GM19468 (cell line): ENCODE data around the gene EHD4.

Experiments used
- ATAC-seq: cut with Tn5 transposase; IDR thresholded peaks from one replicate; pipeline ENCODE4 v1.9.1; 2021; ENCODE audit warnings: mild to moderate bottlenecking, moderate library complexity, moderate number of reproducible peaks; ENCODE audit not compliant: unreplicated experiment; ENCODE audit errors: extremely low read depth

Gene EHD4

GRCh38 chr15:41903782-41904181, 68.6 kb downstream of the EHD4 start:
- no peak for ATAC-seq

DNA sequence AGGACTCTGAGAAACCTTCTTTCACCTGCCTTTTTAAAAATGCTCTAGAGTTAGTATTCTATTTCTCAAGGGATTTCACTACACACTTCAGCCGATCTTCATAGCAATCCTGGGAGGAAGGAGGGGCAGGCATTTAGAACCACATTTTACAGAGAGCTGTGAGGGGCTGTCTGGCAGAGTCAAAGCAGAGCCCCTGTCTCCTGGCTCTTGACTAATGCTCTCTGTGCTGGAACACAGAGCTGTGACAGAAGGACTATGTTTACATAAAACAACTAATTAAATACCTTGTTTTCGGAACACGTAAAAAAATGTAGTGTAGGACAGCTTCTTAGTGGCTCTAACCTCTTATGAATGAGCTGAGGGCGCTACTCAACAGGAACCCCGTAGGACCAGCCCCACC, 70.9 kb downstream of the EHD4 start:
- ATAC-seq = no peak

GRCh38 chr15:41900526-41901380, 71.6 kb downstream of the EHD4 start:
- ATAC-seq = no peak

GRCh38 chr15:41899854-41900442, 72.4 kb downstream of the EHD4 start:
- ATAC-seq = no peak

GRCh38 chr15:41897363-41897799, 75.0 kb downstream of the EHD4 start:
- no peak for ATAC-seq

GRCh38 chr15:41896566-41896965, 75.8 kb downstream of the EHD4 start:
- ATAC-seq = no peak

- ATAC-seq = no peak
Observed at GRCh38 chr15:41895957-41896356, 76.4 kb downstream of the EHD4 start.

DNA sequence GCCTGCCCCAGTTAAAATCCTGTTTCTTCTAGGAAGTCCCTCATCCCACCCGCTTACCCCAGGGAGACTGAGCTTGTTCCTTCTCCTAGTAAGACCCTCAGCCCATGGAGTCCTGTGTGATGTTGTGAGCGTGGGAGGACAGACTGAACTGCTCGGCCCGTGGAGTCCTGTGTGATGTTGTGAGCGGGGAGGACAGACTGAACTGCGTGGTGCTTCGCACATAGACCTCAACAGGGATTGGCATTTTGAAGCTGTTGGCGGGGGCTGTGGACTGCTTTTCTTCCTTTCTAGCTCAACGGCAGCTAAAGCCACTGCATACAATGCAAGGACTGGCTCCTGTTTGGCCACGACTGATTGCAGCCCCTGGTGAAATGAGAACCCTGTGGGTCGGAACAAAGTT, 76.9 kb downstream of the EHD4 start:
- ATAC-seq = no peak

DNA sequence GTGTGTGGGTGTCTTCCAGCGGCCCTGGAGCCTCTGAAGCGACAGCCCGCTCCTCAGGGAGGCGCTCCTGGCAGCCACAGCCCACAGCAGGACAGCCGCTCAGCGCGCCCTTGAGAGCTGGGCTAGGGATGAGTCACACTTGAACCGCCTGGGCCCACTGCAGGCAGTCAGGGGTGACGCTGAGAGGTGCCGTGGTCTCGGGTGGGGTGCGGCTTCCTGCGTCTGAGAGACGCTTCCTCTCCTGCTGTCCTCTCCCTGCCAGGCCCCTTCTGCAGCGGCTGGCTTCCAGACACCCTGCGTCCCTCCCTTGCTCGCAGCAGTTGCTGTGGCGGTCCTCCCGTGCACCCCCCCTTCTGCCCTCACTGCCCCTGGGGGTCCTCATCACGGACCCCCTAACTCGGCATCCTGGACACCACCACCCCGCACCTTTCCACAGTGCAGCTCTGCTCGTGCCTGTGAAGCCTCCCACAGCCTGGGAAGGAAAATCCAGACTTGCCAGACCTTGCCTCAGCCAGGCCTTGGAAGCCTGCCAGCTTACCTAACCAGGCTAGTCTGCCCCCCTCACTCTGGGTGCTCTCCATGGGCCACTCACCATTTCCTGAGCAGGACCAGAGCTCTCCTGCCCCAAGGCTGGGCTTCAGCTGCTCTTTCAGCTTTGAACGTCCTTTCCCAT, 77.4 kb downstream of the EHD4 start:
- peak; percentile 64 for ATAC-seq

GRCh38 chr15:41894251-41894790, 78.0 kb downstream of the EHD4 start:
- ATAC-seq = no peak

- no peak for ATAC-seq
Observed at GRCh38 chr15:41893422-41894250, 78.7 kb downstream of the EHD4 start, which contains the start of gene SPTBN5. Gene SPTBN5, minus strand, starts transcription at chr15:41894053. Its CDS starts 556 bp downstream, at chr15:41893497.

DNA sequence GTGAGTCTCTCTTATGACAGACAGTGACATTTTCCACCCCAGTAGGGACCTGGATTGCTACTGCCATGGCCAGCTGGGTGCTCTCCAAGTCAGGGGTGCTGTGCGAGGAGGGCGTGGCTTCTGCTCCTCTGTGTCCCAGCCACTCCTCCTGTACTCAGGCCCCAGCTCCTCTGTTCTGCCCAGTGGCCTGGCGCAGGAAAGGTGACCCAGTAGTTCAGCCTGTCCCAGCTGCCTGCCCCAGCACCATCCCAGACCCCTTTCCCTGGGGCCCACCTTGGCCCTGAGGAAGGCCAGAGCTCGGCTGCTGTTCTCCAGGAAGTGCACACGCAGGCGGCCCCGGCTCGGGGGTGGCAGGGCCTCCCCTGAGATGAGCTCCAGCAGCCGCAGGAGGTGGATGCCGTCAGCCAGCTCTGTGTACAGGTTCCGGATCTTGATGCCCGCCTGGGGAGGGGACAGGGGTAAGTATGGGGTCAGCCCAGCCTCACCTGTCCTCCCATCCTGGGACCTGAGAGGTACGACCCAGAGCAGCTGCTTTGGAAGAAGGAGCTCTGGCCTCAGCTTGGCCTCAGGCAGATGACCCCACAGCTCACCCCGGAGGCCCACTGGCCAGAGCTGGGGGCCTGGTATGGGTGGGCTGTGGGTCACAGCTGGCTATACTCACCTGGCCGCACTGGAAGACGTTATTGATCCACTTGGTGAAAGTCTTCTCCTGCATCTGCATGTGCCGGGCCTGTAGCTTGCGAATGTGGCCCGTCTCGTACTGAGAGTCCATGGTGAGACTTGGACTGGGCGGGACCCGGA, 79.5 kb downstream of the EHD4 start:
- no peak for ATAC-seq

DNA sequence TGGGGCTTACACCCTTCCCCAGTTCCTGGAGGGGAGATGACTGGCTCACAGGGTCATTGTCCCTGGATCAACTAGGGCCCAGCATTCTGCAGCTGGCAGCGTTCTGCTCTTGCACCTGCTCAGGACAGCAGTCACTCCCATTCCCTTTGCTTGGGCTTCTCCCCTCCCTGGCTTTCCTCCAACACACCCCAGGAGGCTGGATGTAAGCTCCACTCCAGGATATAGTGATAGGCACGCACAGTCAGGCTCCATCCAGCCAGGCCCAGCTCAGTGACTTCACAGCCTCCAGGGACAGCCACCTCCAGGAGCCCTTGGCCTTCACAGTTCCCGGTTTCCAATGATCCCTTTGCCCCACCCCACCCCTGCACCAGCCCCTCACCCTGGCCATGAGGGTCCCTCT, 80.4 kb downstream of the EHD4 start:
- no peak for ATAC-seq

DNA sequence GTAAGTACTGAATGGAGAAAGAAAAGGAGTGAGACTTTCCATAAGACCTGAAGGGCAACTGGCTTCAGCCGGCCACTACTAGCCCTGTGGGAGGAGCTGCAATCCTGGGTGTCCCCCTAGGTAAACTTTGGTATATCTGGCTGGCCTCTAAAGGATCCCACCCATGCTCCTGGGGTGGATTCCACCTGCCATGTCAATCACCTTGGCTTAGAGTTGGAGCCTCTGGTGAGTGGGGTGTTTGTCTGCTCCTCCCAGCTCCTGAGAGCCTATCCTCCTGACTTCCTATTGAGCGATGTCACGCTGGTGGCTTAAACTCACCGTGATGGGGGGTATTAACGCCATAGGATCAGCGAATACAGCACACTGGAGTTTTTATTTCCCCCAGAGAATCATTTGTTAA, 81.1 kb downstream of the EHD4 start:
- ATAC-seq = no peak

DNA sequence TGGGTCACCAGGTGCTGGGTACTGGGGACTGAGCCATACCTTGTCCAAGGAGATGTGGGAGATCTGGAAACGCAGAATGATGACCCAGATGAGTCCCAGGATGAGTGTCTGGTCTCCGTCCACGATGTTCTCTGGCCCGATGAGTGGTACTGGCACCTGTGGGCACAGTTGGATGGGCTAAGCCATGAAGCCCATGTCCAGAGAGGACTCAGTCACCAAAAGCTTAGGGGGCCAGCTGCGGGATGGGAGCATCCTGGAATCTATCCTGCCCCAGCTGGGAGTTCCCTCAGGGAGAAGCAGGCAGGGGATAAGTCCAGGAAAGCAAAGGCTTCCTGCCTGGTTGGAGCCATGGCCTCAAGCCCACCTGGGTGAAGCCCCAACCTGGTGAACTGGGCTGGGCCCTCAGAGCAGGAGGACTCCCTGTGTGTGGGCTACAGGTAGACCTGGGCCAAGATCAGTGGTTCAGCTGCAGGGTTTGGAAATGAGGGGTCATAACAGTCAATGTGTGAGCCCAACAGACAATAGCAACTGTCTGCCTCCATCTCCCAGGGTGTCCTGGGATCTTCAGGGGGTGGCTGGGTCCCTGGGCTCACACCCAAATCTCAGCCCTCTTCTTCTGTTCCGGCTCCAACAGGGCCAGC, 82.2 kb downstream of the EHD4 start:
- ATAC-seq = no peak

- ATAC-seq = no peak
Observed at GRCh38 chr15:41888662-41889253, 83.6 kb downstream of the EHD4 start.

DNA sequence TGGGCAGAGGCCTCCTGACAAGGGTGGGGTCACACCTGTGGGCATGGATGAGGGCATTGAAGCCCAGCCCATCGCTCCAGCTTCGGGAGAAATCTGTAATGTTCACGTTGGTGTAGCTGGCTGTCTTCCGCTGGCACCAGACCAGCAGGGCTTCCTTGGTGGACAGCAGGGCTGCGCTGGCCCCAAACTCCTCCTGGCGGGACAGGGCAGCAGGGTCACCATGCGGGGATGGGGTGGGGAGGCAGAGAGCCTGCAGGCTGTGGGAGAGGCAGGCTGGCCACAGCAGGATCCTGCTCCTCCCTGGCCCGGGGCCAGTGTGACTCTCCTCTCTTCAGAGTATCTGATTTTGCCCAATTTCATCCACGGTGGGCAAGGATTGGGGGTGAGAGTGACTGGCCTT, 84.5 kb downstream of the EHD4 start:
- ATAC-seq = no peak

- ATAC-seq = no peak
Observed at GRCh38 chr15:41887161-41887560, 85.2 kb downstream of the EHD4 start.
